SH-SY5Y (cell line): ENCODE data around the gene HRH1.

Source experiments
- GATA2 ChIP-seq: IDR thresholded peaks from 2 replicates; pipeline ENCODE4 v1.6.1; 2011; ENCODE audit warnings: mild to moderate bottlenecking, low read depth, low read length
- GATA3 ChIP-seq: IDR thresholded peaks from 2 replicates; pipeline ENCODE4 v1.6.1; 2011; ENCODE audit warnings: low read depth, mild to moderate bottlenecking, low read length, moderate library complexity

- TF ChIP-seq GATA2 (no peak), GATA3 (no peak)
These were observed 100.6 kb downstream of the HRH1 start for GRCh38 chr3:11254876-11255275.
